HepG2 (cell line): ENCODE measurements around the gene XPNPEP2. TPM values are rescaled to one million over a fixed set of nuclear protein-coding genes. Genes with fewer than 3 reads are reported as not detected.
A peak's percentile ranks its signal among the peaks of the same experiment; 100 is the strongest.

Experiments used
- ATAC-seq: fragments of 200-7000 bp; cut with Tn5 transposase; 3 replicates; pipeline ENCODE4 v1.9.1; 2020; ENCODE audit warnings: mild to moderate bottlenecking, moderate library complexity
- BruUV-seq: library from RNA; stranded (reverse); fragments of 400-500 nt; replicated peaks from 2 replicates; lab custom pipeline; 2021; lab: Mats Ljungman, UMichigan
- CTCF ChIA-PET: fragments of 300-600 bp; formaldehyde crosslinking; extraction: SDS; loops from one replicate; lab custom pipeline; 2021; ENCODE audit warnings: low total read pairs, inconsistent platforms, low intra/inter-chr PET ratio; lab: Yijun Ruan, JAX
- POLR2A ChIA-PET: fragments of 350-600 bp; sonication (Branson Sonifier 250); formaldehyde crosslinking; loops from one replicate; lab custom pipeline; 2020; ENCODE audit warnings: antibody characterized with exemption, inconsistent platforms; lab: Yijun Ruan, JAX
- DNase-seq: peaks from one replicate; pipeline ENCODE4 v3.0.0-alpha.2; 2015; ENCODE audit warnings: low spot score
- FAIRE-seq: peaks from 3 replicates; lab custom pipeline; 2011; peaks lifted over from hg19 to GRCh38; lab: Jason Lieb, UNC
- H2AFZ ChIP-seq: one replicate; pipeline ENCODE4 v1.6.1; 2011; ENCODE audit warnings: low read length, inconsistent platforms
- H3K27ac ChIP-seq: fragments of 300-600 bp; 3 replicates; pipeline ENCODE4 v1.8.0; 2011; ENCODE audit warnings: mixed run types, mild to moderate bottlenecking, mixed read lengths, low read length, inconsistent platforms; ENCODE audit not compliant: insufficient read depth; ENCODE audit errors: extremely low read length
- H3K27me3 ChIP-seq, 2 experiments: fragments of 200-600 bp in 1 of 2; 2 replicates in 1 of 2; 3 replicates in 1 of 2; pipeline versions ENCODE4 v1.6.0 to v1.8.0; 2011; ENCODE audit warnings: low read length in 2 of 2, mild to moderate bottlenecking in 2 of 2, moderate library complexity in 2 of 2, inconsistent platforms in 1 of 2; ENCODE audit not compliant: insufficient read depth in 2 of 2, control insufficient read depth in 1 of 2
- H3K36me3 ChIP-seq, 2 experiments: fragments of 200-600 bp in 1 of 2; replicated peaks in 1 of 2; 2 replicates in 1 of 2; 3 replicates in 1 of 2; pipeline versions ENCODE4 v1.5.1 to v1.8.0; 2011; ENCODE audit warnings: low read length in 2 of 2, inconsistent platforms in 1 of 2; ENCODE audit not compliant: insufficient read depth in 2 of 2, control insufficient read depth in 1 of 2
- H3K4me1 ChIP-seq: 2 replicates; pipeline ENCODE4 v1.5.1; 2012; ENCODE audit warnings: low read length, inconsistent platforms; ENCODE audit not compliant: insufficient read depth
- H3K4me2 ChIP-seq: 2 replicates; pipeline ENCODE4 v1.6.0; 2011; ENCODE audit warnings: low read depth, low read length, inconsistent platforms
- H3K4me3 ChIP-seq, 3 experiments: fragments of 200-600 bp in 1 of 3; sonication (generic), shearing (Covaris generic) in 1 of 3; replicated peaks in 1 of 3; 2 replicates each; pipeline ENCODE4 v1.5.1; 2011 to 2016; ENCODE audit warnings: low read length in 3 of 3, inconsistent platforms in 2 of 3, low read depth in 2 of 3, mild to moderate bottlenecking in 2 of 3, control low read depth in 1 of 3, mixed read lengths in 1 of 3; ENCODE audit not compliant: insufficient read depth in 1 of 3
- H3K79me2 ChIP-seq: one replicate; pipeline ENCODE4 v1.6.1; 2011; ENCODE audit warnings: low read length, inconsistent platforms; ENCODE audit not compliant: insufficient read depth
- H3K9ac ChIP-seq: 2 replicates; pipeline ENCODE4 v1.6.0; 2011; ENCODE audit warnings: mild to moderate bottlenecking, low read depth, low read length, inconsistent platforms; ENCODE audit not compliant: insufficient read depth
- H3K9me3 ChIP-seq: 2 replicates; pipeline ENCODE4 v1.5.1; 2012; ENCODE audit warnings: mild to moderate bottlenecking, low read length
- H4K20me1 ChIP-seq: 2 replicates; pipeline ENCODE4 v1.6.0; 2011; ENCODE audit warnings: inconsistent platforms, mild to moderate bottlenecking, low read length, moderate library complexity; ENCODE audit not compliant: insufficient read depth
- ARNTL ChIP-seq: sonication (generic); formaldehyde crosslinking; IDR thresholded peaks from 2 replicates; pipeline ENCODE4 v1.4.0; 2020; ENCODE audit warnings: mild to moderate bottlenecking, missing genetic modification reagents
- CHCHD3 ChIP-seq: sonication (generic); formaldehyde crosslinking; IDR thresholded peaks from 2 replicates; pipeline ENCODE4 v1.8.0; 2022; ENCODE audit warnings: mild to moderate bottlenecking, missing genetic modification reagents, moderate library complexity
- FOXM1 ChIP-seq: sonication (generic); formaldehyde crosslinking; IDR thresholded peaks from 2 replicates; pipeline ENCODE4 v1.5.0; 2020; ENCODE audit warnings: missing genetic modification reagents
- HNF4G ChIP-seq, 2 experiments: sonication (generic) in 1 of 2; formaldehyde crosslinking in 1 of 2; IDR thresholded peaks; 2 replicates each; pipeline versions ENCODE4 v1.4.0 to v1.6.1; 2011 to 2020; ENCODE audit warnings: borderline replicate concordance in 2 of 2, low read depth in 2 of 2, mild to moderate bottlenecking in 2 of 2, low read length in 1 of 2, missing genetic modification reagents in 1 of 2, moderate library complexity in 1 of 2
- HNRNPK ChIP-seq: fragments of 200-400 bp; formaldehyde crosslinking; IDR thresholded peaks from 2 replicates; pipeline ENCODE4 v1.6.1; 2018; ENCODE audit warnings: low read length, low read depth, moderate library complexity, mild to moderate bottlenecking; ENCODE audit not compliant: poor library complexity, severe bottlenecking
- HNRNPL ChIP-seq: fragments of 200-400 bp; formaldehyde crosslinking; IDR thresholded peaks from 2 replicates; pipeline ENCODE4 v1.6.1; 2017; ENCODE audit warnings: mild to moderate bottlenecking, low read depth, low read length
- JUNB ChIP-seq: sonication (generic); formaldehyde crosslinking; IDR thresholded peaks from 2 replicates; pipeline ENCODE4 v1.8.0; 2022; ENCODE audit warnings: missing genetic modification reagents, mild to moderate bottlenecking, borderline replicate concordance
- MEIS1 ChIP-seq: sonication (generic); formaldehyde crosslinking; IDR thresholded peaks from 2 replicates; pipeline ENCODE4 v1.9.0; 2021; ENCODE audit warnings: mild to moderate bottlenecking, missing genetic modification reagents, moderate library complexity, borderline replicate concordance
- NCOA2 ChIP-seq: sonication (generic); formaldehyde crosslinking; IDR thresholded peaks from 2 replicates; pipeline ENCODE4 v1.8.0; 2022; ENCODE audit warnings: inconsistent platforms
- NFIC ChIP-seq: IDR thresholded peaks from 2 replicates; pipeline ENCODE4 v1.6.1; 2012; ENCODE audit warnings: mild to moderate bottlenecking, low read length, inconsistent platforms
- ONECUT2 ChIP-seq: sonication (generic); formaldehyde crosslinking; IDR thresholded peaks from 2 replicates; pipeline ENCODE4 v1.4.0; 2020; ENCODE audit warnings: missing genetic modification reagents
- SMARCC2 ChIP-seq: fragments of 450-650 bp; IDR thresholded peaks from 2 replicates; pipeline ENCODE4 v1.6.1; 2017; ENCODE audit warnings: antibody characterized with exemption, mild to moderate bottlenecking
- ZBTB38 ChIP-seq: sonication (generic); formaldehyde crosslinking; IDR thresholded peaks from 2 replicates; pipeline ENCODE4 v1.5.1; 2020; ENCODE audit warnings: mild to moderate bottlenecking, missing genetic modification reagents
- ZFP37 ChIP-seq: sonication (generic); formaldehyde crosslinking; IDR thresholded peaks from 2 replicates; pipeline ENCODE4 v1.4.0; 2020; ENCODE audit warnings: missing genetic modification reagents, borderline replicate concordance
- ZNF484 ChIP-seq: sonication (generic); formaldehyde crosslinking; IDR thresholded peaks from 2 replicates; pipeline ENCODE4 v1.5.1; 2020; ENCODE audit warnings: mild to moderate bottlenecking, low read depth, missing genetic modification reagents, borderline replicate concordance
- ZNF629 ChIP-seq: sonication (generic); formaldehyde crosslinking; conservative IDR thresholded peaks from 2 replicates; pipeline ENCODE4 v1.5.0; 2020; ENCODE audit warnings: missing genetic modification reagents
- WGBS: methylation state at CpG from one replicate; pipeline ENCODE4 v1.1.6; 2017; ENCODE audit warnings: low lambda C conversion rate; 5-methylcytosine and 5-hydroxymethylcytosine counted together
- in situ Hi-C: cut with HindIII; loops from 2 replicates; pipeline ENCODE4 v1.10.0; 2017; ENCODE audit warnings: low pct_unique_long_range_greater_than_20kb; ENCODE audit not compliant: extremely low pct_ligation_motif_present
- intact Hi-C: fragments of 100-400 bp; cut with micrococcal nuclease; formaldehyde crosslinking; loops from one replicate; pipeline ENCODE4 v1.10.0; 2022; ENCODE audit not compliant: unreplicated experiment
- polyA plus RNA-seq, 8 experiments: library from polyadenylated mRNA; depleted of rRNA in 3 of 8; stranded (reverse) in 7 of 8; unstranded in 1 of 8; fragments of >200 nt; fragmentation: Illumina TruSeq in 4 of 8; extraction: Trizol in 4 of 8; gene quantifications; 2 replicates each; pipeline versions ENCODE4 v1.2.1 to v1.2.3, GENCODE V29; 2011 to 2016; ENCODE audit warnings: low read depth in 4 of 8, missing spikeins in 1 of 8, mixed read lengths in 1 of 8; ENCODE audit not compliant: insufficient read depth in 1 of 8
- total RNA-seq, 5 experiments: library from RNA; depleted of rRNA; stranded (reverse); fragments of >200 nt; fragmentation: Illumina TruSeq; extraction: Trizol; gene quantifications; 2 replicates each; pipeline ENCODE4 v1.2.3, GENCODE V29; 2016; ENCODE audit warnings: low read depth in 1 of 5
- TF ChIP-seq, protein P1 (sequence below): sonication (generic); formaldehyde crosslinking; IDR thresholded peaks from 2 replicates; pipeline ENCODE4 v1.4.0; 2020; ENCODE audit warnings: missing genetic modification reagents, borderline replicate concordance
- TF ChIP-seq, protein P2 (sequence below): sonication (generic); formaldehyde crosslinking; IDR thresholded peaks from 2 replicates; pipeline ENCODE4 v1.5.0; 2020; ENCODE audit warnings: mild to moderate bottlenecking, missing genetic modification reagents, borderline replicate concordance
- TF ChIP-seq, protein P3 (sequence below): sonication (generic); formaldehyde crosslinking; IDR thresholded peaks from 2 replicates; pipeline ENCODE4 v1.5.0; 2020; ENCODE audit warnings: missing genetic modification reagents, mild to moderate bottlenecking, borderline replicate concordance

XPNPEP2 gene
- total and polyA plus RNA-seq, 2 of the 13 experiments (the other 11 are each of a cell fraction or from before 2014, with no cell fraction given), result 1.1 to 1.8 TPM

DNA sequence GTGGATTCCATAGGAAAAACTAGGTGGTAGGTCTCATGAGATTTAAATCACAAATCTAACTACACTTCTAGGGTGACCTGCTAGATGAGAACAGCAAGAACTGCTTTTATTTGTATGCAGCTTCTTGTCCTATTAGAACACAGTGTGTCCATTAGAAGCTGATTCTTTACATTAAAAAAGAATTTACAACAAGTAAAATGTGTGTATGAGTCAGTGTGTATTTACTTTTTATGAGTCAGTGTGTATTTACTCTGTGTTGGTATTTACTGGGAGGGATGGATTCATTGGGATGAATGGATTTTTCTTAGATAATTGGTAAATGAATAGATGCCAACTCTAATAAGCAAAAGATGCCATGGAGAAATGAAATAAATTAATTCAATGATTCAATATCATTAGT lies 40.6 kb upstream of the XPNPEP2 start (continued):
- TF ChIP-seq NFIC (peak; percentile 38; the same call in 1 of the 2 replicates), JUNB (CRISPR knock-in tag) (peak; percentile 63; the same call in 1 of the 2 replicates), CHCHD3 (CRISPR knock-in tag) (no peak), ZBTB38 (CRISPR knock-in tag) (no peak), ZNF484 (CRISPR knock-in tag) (no peak)

DNA sequence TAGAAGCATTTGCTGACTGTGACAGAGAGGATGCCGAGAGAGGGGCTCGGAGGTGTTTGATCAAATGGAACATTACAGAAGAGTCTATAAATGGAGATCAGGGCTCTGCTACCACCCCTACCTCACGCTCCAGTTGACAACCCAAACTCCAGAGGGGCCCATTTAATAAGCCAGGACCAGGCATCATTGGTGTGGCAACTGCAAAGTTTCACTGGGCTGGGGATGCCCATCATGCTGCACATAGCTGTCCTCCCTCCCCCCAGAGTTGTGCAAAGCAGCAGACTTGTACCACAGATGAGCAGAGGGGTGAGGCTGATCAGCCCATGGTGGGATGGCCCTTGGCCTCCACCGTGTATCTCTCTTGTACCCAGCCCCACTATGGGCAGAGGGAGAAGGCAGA lies 38.2 kb upstream of the XPNPEP2 start:
- ATAC-seq (no peak), DNase-seq (no peak), FAIRE-seq (no peak)
- Histone ChIP-seq H3K9me3 (no peaks in the 10 kb centered on the region), H2AFZ (no peak overlapping the region), H3K36me3 (no peaks in the 10 kb centered on the region), H3K27ac (no peak overlapping the region), H3K9ac (no peak overlapping the region), H3K79me2 (no peaks in the 10 kb centered on the region), H3K4me3 (no peak overlapping the region), H3K4me2 (no peak overlapping the region), H4K20me1 (no peaks in the 10 kb centered on the region), H3K27me3 (no peaks in the 10 kb centered on the region), H3K4me1 (peaks cover 23% of the 10 kb centered on the region)
- POLR2A ChIA-PET, result no interaction called here
- in situ Hi-C loops, result no loop called here
- CTCF ChIA-PET, result no interaction called here
- BruUV-seq, result no TSS peak
- 81% methylated on average over 2 of the region's 4 CpGs for WGBS
- TF ChIP-seq ARNTL (CRISPR knock-in tag), result no peak
- no peak for TF ChIP-seq HNRNPK
- TF ChIP-seq, protein P1, sequence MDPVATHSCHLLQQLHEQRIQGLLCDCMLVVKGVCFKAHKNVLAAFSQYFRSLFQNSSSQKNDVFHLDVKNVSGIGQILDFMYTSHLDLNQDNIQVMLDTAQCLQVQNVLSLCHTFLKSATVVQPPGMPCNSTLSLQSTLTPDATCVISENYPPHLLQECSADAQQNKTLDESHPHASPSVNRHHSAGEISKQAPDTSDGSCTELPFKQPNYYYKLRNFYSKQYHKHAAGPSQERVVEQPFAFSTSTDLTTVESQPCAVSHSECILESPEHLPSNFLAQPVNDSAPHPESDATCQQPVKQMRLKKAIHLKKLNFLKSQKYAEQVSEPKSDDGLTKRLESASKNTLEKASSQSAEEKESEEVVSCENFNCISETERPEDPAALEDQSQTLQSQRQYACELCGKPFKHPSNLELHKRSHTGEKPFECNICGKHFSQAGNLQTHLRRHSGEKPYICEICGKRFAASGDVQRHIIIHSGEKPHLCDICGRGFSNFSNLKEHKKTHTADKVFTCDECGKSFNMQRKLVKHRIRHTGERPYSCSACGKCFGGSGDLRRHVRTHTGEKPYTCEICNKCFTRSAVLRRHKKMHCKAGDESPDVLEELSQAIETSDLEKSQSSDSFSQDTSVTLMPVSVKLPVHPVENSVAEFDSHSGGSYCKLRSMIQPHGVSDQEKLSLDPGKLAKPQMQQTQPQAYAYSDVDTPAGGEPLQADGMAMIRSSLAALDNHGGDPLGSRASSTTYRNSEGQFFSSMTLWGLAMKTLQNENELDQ (CRISPR knock-in tag), result no peak
- no peak for TF ChIP-seq MEIS1 (CRISPR knock-in tag)
- TF ChIP-seq, protein P2, sequence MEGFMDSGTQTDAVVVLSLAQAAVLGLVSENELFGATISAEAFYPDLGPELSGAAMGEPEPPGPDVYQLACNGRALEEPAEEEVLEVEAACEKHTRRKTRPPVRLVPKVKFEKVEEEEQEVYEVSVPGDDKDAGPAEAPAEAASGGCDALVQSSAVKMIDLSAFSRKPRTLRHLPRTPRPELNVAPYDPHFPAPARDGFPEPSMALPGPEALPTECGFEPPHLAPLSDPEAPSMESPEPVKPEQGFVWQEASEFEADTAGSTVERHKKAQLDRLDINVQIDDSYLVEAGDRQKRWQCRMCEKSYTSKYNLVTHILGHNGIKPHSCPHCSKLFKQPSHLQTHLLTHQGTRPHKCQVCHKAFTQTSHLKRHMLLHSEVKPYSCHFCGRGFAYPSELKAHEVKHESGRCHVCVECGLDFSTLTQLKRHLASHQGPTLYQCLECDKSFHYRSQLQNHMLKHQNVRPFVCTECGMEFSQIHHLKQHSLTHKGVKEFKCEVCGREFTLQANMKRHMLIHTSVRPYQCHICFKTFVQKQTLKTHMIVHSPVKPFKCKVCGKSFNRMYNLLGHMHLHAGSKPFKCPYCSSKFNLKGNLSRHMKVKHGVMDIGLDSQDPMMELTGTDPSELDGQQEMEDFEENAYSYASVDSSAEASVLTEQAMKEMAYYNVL (CRISPR knock-in tag), result no peak
- TF ChIP-seq NCOA2 (CRISPR knock-in tag), result no peak
- no peak for TF ChIP-seq HNF4G (IDR thresholded peaks at IDR 0.05; ENCODE audit: borderline replicate concordance, low read depth, low read length)
- TF ChIP-seq HNF4G (CRISPR knock-in tag; IDR thresholded peaks at IDR 0.05; ENCODE audit: borderline replicate concordance, low read depth), result no peak
- no peak for TF ChIP-seq SMARCC2
- TF ChIP-seq FOXM1, result no peak
- TF ChIP-seq ZNF629 (CRISPR knock-in tag), result no peak
- TF ChIP-seq HNRNPL, result no peak
- no peak for TF ChIP-seq ONECUT2 (CRISPR knock-in tag)
- TF ChIP-seq, protein P3, sequence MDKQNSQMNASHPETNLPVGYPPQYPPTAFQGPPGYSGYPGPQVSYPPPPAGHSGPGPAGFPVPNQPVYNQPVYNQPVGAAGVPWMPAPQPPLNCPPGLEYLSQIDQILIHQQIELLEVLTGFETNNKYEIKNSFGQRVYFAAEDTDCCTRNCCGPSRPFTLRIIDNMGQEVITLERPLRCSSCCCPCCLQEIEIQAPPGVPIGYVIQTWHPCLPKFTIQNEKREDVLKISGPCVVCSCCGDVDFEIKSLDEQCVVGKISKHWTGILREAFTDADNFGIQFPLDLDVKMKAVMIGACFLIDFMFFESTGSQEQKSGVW, result no peak
- no peak for TF ChIP-seq ZFP37 (CRISPR knock-in tag)
- intact Hi-C loops, result no loop called here
